NCI-H1105 treated with DMSO at 0.1 percent for 48 hours (cell line): Measurements from ENCODE around the gene GPR183.

Experiments used
- DNase-seq: peaks from one replicate; lab custom pipeline; 2025; lab: John Stamatoyannopoulos, UW

GPR183 gene, protein sequence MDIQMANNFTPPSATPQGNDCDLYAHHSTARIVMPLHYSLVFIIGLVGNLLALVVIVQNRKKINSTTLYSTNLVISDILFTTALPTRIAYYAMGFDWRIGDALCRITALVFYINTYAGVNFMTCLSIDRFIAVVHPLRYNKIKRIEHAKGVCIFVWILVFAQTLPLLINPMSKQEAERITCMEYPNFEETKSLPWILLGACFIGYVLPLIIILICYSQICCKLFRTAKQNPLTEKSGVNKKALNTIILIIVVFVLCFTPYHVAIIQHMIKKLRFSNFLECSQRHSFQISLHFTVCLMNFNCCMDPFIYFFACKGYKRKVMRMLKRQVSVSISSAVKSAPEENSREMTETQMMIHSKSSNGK

DNA sequence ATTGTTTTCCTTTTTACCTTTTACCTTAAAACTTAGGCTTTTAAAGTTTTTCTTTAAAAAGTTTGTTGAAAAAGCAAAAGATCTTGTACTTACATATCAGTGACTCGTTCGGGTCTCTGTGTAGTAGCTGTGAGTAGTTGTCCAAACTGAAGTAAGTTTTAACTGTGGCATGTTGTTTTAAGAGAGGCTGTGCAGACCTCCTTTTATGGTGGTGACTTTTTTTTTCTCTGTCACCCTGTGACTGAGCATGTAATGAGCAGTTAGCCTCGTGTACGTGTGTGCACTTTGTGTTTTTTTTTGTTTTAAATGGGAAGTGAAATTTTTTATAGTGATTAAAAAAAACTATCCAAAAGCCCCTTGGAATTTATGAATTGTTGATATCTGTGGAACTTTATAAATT lies at the start of gene GPR183:
Gene GPR183 (minus strand): TSS at position 153 of the 400 bp plus-strand sequence. CDS start 11,254 bp downstream, outside the sequence.
- DNase-seq: no peak

DNA sequence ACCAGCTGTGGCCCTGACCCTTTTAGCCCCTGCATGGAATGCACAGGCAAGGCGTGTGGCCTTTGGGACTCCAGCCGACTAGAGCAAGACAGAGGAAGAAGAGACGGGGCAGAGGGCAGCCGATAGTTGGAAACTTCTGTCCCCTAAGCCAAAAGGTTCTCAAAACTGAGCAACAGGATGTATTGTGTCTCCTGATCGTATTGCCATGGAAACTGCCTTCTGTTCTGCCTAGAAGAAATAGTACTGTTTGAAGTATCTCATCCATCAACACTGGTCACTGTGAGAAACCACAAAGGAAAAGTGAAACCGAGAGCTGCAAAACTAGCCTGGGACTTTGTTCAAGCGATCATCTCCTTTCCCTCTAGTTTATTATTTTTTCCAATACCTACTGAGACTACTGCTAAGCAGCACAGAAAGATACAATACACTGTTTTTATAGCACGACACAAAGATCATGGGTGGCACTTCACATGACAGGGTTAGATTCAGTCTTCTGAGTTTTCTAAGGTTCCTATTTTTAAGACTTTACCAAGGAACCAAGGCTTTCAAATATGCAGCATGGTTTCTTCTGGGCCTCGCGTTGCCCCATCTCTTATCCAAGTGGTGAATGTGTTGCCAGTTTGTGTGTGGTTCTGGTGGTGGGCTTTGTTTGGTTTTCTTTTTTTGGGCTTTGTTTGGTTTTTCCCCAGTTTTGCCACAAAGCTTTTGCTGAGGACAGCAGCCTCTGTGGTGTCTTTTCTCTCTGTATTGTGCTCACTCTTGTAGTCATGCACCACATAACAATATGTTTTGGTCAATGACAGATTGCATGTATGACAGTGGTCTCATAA lies 49.3 kb upstream of the GPR183 start:
- DNase-seq: no peak

DNA sequence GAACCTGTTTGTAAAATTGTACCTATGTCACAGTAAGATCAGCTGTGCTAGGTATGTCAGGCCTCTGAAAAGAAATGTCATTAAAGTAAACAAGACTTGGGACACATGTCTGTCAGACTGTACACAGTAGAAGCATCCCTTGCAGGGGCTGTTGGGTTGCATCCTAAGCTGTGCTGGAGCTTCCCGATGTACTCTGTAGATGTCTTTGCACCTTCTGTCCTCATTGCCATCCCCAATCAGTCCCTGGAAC lies 48.7 kb upstream of the GPR183 start:
- no peak for DNase-seq

DNA sequence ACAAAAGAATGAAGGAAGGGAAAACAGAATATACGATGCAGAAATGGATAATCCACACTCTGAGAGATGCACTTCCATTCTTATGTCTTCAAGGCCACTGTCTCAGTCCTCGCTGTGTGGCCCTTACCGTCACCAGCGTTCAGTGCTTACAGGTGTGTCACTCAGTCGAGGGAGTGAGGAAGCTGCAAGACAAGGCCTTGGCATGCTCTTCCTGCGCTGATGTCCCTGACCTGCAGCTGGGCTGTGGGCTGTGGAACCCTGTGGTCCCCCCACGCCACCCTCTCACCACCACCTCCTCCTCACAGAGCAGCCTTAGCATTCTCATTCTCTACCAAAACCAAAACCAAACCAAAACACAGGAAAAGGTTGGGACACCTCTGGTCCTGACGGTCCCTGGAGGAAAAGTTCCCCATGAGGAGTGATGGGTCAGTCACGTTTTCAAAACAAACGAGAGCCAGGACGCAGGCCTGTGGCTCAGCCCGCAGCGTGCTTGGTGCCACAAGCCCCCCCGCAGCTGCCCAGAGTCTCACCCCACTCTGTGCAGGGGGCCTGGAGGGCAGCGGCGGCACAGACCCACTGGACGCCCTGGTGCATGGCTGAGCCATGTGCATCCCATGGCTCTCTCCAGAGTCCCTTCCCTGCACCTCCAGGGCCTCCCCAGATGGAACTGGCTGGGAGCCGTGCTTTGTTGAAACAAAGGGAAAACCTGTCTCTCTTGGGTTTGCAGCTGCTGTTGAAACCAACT lies 48.2 kb upstream of the GPR183 start:
- DNase-seq: no peak

DNA sequence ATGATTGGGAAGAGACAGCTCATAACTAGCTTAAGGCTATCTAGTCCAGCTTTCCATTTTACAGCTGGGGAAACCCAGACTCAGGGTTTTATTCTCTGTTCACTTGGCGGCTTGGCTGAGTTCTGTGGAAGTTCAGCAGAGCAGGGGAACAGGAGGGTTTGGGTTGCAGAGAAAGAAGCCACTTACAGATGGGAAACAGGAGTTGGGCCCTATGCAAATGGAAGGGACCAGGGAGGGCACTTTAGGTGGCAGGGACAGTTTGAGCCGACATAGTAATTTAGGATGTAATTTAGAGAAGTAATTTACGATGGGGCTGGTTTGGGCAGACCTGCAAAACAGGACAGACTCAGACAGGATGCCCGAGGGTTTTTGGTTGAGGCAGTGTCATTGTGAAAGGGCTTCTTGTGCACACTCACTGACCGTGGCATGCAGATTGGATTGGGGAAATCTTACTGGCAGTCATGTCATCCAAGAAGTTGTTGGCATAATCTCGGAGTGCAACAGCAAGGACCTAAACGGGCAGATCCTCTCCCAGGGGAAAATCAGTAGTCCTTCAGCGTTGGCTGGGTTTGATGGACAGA lies 47.3 kb upstream of the GPR183 start:
- no peak for DNase-seq

DNA sequence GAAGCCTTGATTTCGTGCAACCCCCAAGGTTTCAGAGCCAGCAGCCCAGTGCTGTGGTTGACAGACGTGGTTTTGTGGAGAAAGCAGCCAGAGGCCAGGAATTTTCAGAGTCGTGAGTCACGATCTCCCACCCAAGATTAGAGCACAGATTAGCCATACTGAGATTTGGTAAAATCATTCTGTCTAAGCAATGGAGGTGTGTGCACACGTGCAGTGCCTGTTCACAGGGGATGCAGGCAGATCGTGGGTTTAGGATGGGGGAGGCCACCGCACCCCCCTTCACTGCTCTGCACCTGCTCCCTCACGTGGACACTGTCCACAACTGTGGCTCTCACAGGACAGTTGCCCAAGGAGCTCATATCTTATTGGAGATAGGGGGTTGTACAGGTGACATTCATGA lies 46.6 kb upstream of the GPR183 start:
- no peak for DNase-seq

DNA sequence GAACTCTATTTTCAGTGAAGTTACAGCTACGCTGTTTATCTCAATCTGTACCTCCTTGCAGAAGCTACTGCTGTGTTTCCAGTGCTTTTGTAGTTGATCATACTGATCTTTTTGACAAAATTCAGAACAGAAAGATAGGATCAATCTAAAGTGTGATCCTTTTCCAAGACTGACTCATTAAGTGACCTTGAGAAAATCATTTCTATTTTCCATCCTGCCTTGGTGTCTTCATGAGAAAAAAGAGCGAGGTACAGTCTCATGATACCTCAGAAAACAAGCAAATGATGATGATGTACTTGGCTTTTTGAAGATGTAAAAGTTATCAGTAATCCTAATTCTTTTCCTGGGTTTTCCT lies 46.0 kb upstream of the GPR183 start:
- no peak for DNase-seq

DNA sequence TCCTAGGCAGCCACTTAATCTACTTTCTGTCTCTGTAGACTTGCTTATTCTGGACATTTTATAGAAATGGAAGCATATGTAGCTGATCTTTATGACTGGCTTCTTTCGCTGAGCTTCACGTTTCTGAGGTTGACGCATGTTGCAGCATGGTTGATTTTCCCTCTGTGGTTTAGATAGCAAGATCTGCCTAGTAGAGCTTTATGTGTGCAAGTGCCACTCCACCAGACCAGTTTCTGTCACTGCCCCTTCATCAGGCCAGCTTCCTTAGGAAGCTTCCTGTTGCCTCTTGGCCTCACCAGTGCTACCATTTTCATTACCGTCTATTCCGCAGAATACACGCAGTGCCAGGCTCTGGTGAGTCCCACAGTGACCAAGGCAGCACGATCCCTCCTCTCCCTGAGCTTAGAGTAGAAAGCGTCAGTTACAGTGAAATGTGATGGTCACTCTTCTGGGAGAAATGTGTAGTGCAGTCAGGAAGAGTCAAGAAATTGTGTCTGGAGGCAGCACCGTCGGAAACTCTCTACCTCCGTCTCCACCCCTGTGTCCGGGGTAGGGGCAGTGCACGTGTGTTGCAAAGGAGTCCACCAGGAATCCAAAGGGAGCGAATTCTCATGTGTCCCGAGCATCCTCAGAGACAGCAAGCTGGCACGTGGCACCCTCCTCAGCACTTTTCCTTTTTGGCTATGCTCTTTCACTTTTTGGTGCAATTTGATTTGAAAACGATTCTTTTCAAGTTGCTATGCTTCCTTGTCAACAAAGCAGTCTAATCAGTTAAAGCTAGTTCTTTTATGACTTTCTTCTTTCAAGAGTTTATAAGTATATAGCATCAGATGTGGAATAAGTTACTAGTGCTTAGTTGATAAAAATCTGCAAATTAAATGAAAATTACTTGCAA lies 45.4 kb upstream of the GPR183 start:
- DNase-seq: no peak

DNA sequence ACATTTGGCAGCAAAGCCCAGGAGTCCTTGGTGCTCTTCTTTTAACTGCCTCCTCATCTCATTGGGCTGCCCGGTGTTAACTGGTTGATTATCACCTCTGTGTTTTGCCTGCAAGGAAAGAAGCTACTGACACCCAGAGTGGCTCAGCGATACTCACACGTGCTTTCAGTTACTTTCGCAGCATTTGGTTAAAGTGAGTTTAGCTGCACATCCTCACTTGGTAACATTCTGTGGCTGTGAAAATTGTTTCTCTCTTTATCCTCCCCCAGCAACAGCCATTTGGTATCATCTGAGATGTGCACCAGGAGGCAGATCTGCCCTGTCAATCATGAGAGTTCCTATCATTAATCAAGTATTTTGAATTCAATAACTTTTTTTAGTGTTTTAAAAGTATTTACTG lies 44.6 kb upstream of the GPR183 start:
- DNase-seq: no peak

DNA sequence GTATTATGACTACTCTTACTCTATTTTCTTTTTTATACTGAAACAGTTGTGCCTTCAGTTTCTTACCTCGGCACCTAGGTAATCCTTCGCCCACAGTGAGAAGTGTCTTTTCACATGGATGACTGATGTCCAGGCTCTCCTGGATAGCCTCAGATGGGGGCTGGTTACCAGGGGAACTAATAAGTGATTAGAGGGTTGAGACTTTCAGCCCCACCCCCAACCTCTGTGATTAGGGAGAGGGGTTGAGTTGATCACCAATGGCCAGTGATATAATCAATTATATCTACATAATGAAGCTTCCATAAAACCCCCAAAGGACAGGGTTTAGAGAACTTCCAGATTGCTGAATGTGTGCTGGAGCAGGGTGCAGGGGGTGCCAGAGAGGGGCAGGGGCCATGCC lies 43.0 kb upstream of the GPR183 start:
- DNase-seq: no peak

DNA sequence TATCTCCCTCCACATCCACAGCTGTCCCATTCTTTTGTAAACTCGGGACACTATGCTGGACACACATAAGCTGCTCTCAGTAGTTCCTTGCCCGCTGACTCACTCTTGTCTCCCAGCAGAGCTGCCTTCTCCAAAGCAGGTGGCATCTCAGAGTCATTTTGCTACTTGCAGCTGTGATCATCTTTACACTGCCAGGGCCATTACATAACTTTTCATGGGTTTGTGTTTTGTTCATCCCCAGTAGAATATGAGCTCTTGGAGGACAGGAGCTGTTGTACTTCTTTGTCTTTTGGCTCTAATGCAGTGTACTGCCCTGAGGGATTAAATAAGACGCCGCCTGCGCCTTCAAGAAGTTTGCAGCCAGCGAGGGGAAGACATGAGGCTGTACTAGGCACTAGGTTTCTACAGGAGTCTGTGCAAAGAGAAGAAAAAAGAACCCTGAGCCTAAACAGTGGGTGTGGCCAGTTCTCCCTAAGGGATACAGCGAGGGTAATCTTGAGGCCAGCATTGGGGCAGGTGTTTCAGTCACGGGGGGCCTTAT lies 40.8 kb upstream of the GPR183 start:
- DNase-seq: no peak

DNA sequence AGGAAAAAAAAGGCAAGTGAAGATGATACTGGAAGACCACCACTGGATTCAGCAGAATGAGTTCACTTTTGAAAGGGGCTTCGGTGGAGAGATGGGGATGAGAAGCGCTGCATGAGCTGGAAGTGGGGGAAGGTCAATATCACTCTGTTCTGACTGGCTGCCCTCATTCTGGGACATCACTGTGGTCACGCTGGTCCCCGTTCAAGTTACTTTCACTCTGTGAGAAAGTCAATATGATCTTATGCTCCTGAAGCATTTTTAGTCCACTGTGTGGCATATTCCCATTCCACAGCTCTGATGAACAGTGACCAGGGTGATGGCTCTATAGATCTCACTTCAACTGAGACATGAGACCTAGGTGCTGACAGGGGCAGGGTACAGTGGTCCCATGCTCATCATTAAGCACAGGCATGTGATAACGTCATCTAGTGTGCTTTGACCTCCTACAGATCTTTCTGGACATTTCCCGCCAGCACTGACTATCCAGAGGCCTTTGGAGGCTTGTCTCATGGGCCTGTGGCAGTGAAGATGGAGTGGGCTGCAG lies 40.2 kb upstream of the GPR183 start:
- no peak for DNase-seq

DNA sequence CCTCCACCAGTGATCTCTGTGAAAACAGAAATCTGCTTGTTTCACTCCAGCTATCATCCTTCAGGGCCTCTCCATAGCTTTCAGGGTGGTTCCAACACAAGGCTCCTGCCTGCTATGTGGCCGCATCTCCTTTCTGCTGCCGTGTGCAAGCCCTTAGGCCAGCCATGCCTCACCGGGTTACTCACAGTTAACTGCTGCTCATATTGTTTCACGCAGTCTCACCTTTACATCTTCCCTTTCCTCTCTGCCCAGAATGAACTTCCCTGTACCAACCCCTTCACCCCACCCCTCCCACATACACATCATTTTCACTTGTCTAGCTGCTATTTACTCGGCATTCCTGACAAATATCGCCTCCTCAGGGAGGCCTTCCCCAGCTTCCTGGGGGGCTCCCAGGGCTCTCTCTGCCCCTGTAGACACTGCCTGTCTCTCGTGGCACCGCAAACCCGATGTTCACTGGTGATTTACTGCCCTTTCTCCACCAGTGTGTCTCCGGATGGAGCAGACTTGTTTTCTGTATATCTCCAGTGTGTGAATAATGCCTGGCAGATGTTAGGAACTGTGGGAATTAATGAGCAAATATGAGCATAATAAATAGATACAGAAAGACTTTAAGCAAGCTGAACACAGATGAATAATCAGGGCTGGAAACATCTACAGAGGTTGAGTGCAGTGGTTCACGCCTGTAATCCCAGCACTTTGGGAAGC lies 39.3 kb upstream of the GPR183 start:
- no peak for DNase-seq

DNA sequence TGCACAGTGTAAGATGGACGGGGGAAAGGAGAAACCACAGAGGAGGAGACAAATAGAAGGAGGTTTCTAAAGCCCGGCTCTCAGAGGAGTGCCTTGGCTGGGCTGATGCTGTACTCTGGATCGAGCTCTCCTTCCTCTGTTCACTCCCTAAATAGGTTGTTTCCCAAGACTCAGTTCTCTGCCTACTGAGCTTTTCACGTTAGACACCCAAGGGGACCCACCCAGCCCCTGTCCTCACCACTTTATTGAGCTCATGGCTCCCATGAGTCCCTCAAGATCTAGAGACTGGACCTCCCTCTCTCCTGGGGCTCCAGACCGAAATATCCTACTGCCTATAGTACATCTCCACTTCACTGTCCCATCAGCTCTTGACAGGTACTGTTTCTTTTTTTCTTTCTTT lies 38.1 kb upstream of the GPR183 start:
- DNase-seq: no peak

DNA sequence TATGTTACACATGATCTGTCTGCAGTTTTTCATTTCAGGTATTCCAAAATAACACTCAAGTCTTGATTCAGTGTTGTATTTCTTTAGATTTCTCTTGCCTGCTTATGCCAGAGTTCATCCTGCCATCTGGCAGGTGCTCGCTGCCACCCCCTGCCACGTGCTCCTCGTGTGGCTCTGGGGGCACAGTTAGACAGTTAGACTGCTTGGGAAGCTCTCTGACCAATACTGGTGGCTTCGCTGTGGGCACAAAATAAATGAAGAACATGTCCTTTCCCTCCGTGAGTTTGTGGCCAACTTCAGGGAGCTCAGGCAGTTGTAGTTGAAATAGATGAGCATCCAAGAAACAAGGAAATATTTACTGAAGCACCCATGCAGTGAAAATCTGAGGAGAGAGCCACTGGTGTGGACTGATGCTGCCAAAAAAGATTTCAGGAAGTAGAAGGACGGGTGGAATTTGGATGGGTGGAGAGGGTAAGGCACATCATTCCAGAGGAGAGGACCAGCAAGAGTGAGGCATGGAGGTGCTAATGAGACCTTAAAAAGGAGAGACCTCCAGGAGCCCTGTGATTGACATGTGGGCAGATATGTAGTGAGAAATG lies 37.5 kb upstream of the GPR183 start:
- no peak for DNase-seq

DNA sequence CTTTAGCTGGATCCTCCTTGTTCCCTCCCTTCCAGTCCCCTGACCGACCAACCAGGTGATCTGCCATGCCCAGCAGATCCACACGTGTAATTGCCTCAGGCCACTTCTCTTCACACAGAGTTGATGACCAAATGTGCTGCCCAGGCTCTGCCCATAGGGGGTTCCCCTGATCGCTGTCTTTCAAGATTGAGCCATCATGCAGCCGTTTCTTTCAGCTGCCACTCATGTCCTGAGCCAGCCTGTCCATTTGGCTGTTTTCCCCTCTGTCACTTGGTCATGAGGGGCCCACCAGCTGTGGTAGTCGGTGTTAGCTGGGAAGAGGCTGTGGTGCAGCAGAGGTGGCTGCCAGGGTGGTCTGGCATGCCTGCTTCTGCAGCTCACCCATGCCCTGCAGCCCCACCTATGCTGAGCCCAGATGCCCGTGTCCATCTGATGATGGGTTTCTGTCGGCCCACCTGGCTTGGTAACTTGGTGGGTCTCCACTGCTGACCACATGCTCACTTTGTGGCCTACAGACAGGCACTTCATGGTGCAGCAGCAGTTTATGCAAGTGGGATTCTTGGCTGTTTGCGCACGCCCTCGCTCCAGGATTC lies 35.6 kb upstream of the GPR183 start:
- no peak for DNase-seq

DNA sequence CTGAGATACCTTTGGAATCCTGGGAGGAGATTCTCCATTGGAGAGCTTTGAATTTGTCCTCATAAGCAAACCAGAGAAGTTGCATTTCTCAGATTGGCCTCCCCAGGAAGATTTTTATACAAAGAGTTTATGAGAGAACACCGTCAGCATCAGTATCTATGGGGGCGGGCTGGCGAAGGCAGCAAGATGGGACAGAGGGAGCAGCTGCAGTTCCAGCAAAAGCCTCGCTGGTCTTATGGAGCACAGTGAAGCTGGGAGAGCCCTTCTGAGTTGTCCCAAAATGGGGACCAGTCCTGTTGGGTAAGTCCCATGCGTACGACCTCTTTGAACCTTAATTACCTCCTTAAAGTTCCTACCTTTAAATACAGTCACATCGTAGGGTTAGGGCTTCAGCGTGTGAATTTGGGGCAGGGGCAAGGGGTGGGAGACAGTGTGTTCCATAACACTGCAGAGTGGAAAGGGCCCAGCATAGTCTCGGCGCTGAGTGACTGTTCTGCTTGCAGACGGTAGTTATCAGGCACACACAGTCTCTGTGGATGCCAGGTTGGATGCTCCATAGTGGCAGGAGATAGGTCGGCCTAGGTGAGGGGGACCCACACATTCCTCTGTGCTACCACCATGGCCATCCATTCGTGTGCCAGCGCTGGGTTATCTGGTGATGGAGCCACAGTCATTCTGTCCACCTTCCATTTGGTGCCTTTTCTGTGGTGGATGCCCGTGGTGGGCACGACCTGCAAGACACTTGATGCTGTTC lies 34.9 kb upstream of the GPR183 start:
- DNase-seq: no peak

DNA sequence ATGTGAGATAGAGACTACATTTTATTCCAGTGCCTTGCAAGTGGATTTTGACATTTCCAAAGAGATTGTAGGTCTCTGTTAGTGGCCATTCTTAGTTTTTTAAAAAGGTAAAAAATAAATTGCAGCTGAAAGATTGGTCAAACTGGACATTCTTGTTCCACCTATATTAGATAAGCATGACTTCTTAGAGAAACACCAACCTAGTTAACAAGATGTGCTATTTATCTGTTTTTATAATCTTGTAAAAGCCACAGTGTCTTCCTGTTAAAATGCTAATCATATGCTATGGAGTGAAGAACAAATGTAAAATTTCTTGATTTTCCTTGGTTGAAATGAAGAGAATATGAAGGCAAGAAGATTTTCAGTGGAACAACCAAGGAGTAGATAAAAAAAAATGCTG lies 33.4 kb upstream of the GPR183 start:
- DNase-seq: no peak
